HepG2 (cell line): ENCODE measurements around the gene DDIT4. TPM values are rescaled to one million over a fixed set of nuclear protein-coding genes. Genes with fewer than 3 reads are reported as not detected.

Source experiments
- ATAC-seq: fragments of 200-7000 bp; cut with Tn5 transposase; 3 replicates; pipeline ENCODE4 v1.9.1; 2020; ENCODE audit warnings: mild to moderate bottlenecking, moderate library complexity
- BruUV-seq: library from RNA; stranded (reverse); fragments of 400-500 nt; replicated peaks from 2 replicates; lab custom pipeline; 2021; lab: Mats Ljungman, UMichigan
- CTCF ChIA-PET: fragments of 300-600 bp; formaldehyde crosslinking; extraction: SDS; loops from one replicate; lab custom pipeline; 2021; ENCODE audit warnings: low total read pairs, inconsistent platforms, low intra/inter-chr PET ratio; lab: Yijun Ruan, JAX
- POLR2A ChIA-PET: fragments of 350-600 bp; sonication (Branson Sonifier 250); formaldehyde crosslinking; loops from one replicate; lab custom pipeline; 2020; ENCODE audit warnings: antibody characterized with exemption, inconsistent platforms; lab: Yijun Ruan, JAX
- DNase-seq: peaks from one replicate; pipeline ENCODE4 v3.0.0-alpha.2; 2015; ENCODE audit warnings: low spot score
- FAIRE-seq: peaks from 3 replicates; lab custom pipeline; 2011; peaks lifted over from hg19 to GRCh38; lab: Jason Lieb, UNC
- H2AFZ ChIP-seq: one replicate; pipeline ENCODE4 v1.6.1; 2011; ENCODE audit warnings: low read length, inconsistent platforms
- H3K27ac ChIP-seq: fragments of 300-600 bp; 3 replicates; pipeline ENCODE4 v1.8.0; 2011; ENCODE audit warnings: mixed run types, mild to moderate bottlenecking, mixed read lengths, low read length, inconsistent platforms; ENCODE audit not compliant: insufficient read depth; ENCODE audit errors: extremely low read length
- H3K27me3 ChIP-seq, 2 experiments: fragments of 200-600 bp in 1 of 2; 2 replicates in 1 of 2; 3 replicates in 1 of 2; pipeline versions ENCODE4 v1.6.0 to v1.8.0; 2011; ENCODE audit warnings: low read length in 2 of 2, mild to moderate bottlenecking in 2 of 2, moderate library complexity in 2 of 2, inconsistent platforms in 1 of 2; ENCODE audit not compliant: insufficient read depth in 2 of 2, control insufficient read depth in 1 of 2
- H3K36me3 ChIP-seq, 2 experiments: fragments of 200-600 bp in 1 of 2; replicated peaks in 1 of 2; 2 replicates in 1 of 2; 3 replicates in 1 of 2; pipeline versions ENCODE4 v1.5.1 to v1.8.0; 2011; ENCODE audit warnings: low read length in 2 of 2, inconsistent platforms in 1 of 2; ENCODE audit not compliant: insufficient read depth in 2 of 2, control insufficient read depth in 1 of 2
- H3K4me1 ChIP-seq: 2 replicates; pipeline ENCODE4 v1.5.1; 2012; ENCODE audit warnings: low read length, inconsistent platforms; ENCODE audit not compliant: insufficient read depth
- H3K4me2 ChIP-seq: 2 replicates; pipeline ENCODE4 v1.6.0; 2011; ENCODE audit warnings: low read depth, low read length, inconsistent platforms
- H3K4me3 ChIP-seq, 3 experiments: fragments of 200-600 bp in 1 of 3; sonication (generic), shearing (Covaris generic) in 1 of 3; replicated peaks in 1 of 3; 2 replicates each; pipeline ENCODE4 v1.5.1; 2011 to 2016; ENCODE audit warnings: low read length in 3 of 3, inconsistent platforms in 2 of 3, low read depth in 2 of 3, mild to moderate bottlenecking in 2 of 3, control low read depth in 1 of 3, mixed read lengths in 1 of 3; ENCODE audit not compliant: insufficient read depth in 1 of 3
- H3K79me2 ChIP-seq: one replicate; pipeline ENCODE4 v1.6.1; 2011; ENCODE audit warnings: low read length, inconsistent platforms; ENCODE audit not compliant: insufficient read depth
- H3K9ac ChIP-seq: 2 replicates; pipeline ENCODE4 v1.6.0; 2011; ENCODE audit warnings: mild to moderate bottlenecking, low read depth, low read length, inconsistent platforms; ENCODE audit not compliant: insufficient read depth
- H3K9me3 ChIP-seq: 2 replicates; pipeline ENCODE4 v1.5.1; 2012; ENCODE audit warnings: mild to moderate bottlenecking, low read length
- H4K20me1 ChIP-seq: 2 replicates; pipeline ENCODE4 v1.6.0; 2011; ENCODE audit warnings: inconsistent platforms, mild to moderate bottlenecking, low read length, moderate library complexity; ENCODE audit not compliant: insufficient read depth
- BHLHE40 ChIP-seq: IDR thresholded peaks from 2 replicates; pipeline ENCODE4 v1.6.1; 2011; ENCODE audit warnings: low read length, improper control_type of control experiment
- KDM1A ChIP-seq: IDR thresholded peaks from 2 replicates; pipeline ENCODE4 v1.6.1; 2016; ENCODE audit warnings: missing compliant biosample characterization
- MAFF ChIP-seq: IDR thresholded peaks from 2 replicates; pipeline ENCODE4 v1.6.1; 2011; ENCODE audit warnings: low read depth, low read length, improper control_type of control experiment
- MAFK ChIP-seq, 2 experiments: IDR thresholded peaks in 1 of 2; conservative IDR thresholded peaks in 1 of 2; 2 replicates each; pipeline ENCODE4 v1.6.1; 2011; ENCODE audit warnings: improper control_type of control experiment in 2 of 2, low read length in 2 of 2
- MED1 ChIP-seq: sonication (generic); formaldehyde crosslinking; IDR thresholded peaks from 2 replicates; pipeline ENCODE4 v1.4.0; 2020; ENCODE audit warnings: missing genetic modification reagents
- REL ChIP-seq: sonication (generic); formaldehyde crosslinking; conservative IDR thresholded peaks from 2 replicates; pipeline ENCODE4 v1.8.0; 2022; ENCODE audit warnings: mild to moderate bottlenecking, missing genetic modification reagents, moderate library complexity
- XRCC5 ChIP-seq: fragments of 200-400 bp; formaldehyde crosslinking; optimal IDR thresholded peaks from 2 replicates; pipeline ENCODE3; 2017; ENCODE audit warnings: mild to moderate bottlenecking, low read length
- ZMYM3 ChIP-seq: sonication (generic); formaldehyde crosslinking; IDR thresholded peaks from 2 replicates; pipeline ENCODE4 v1.5.1; 2020; ENCODE audit warnings: mild to moderate bottlenecking, missing genetic modification reagents
- ZNF670 ChIP-seq: sonication (generic); formaldehyde crosslinking; IDR thresholded peaks from 2 replicates; pipeline ENCODE4 v1.8.0; 2022; ENCODE audit warnings: mild to moderate bottlenecking, missing genetic modification reagents, borderline replicate concordance
- ZSCAN25 ChIP-seq: sonication (generic); formaldehyde crosslinking; IDR thresholded peaks from 2 replicates; pipeline ENCODE4 v1.8.0; 2022; ENCODE audit warnings: mild to moderate bottlenecking, missing genetic modification reagents
- WGBS: methylation state at CpG from one replicate; pipeline ENCODE4 v1.1.6; 2017; ENCODE audit warnings: low lambda C conversion rate; 5-methylcytosine and 5-hydroxymethylcytosine counted together
- in situ Hi-C: cut with HindIII; loops from 2 replicates; pipeline ENCODE4 v1.10.0; 2017; ENCODE audit warnings: low pct_unique_long_range_greater_than_20kb; ENCODE audit not compliant: extremely low pct_ligation_motif_present
- intact Hi-C: fragments of 100-400 bp; cut with micrococcal nuclease; formaldehyde crosslinking; loops from one replicate; pipeline ENCODE4 v1.10.0; 2022; ENCODE audit not compliant: unreplicated experiment
- polyA plus RNA-seq, 8 experiments: library from polyadenylated mRNA; depleted of rRNA in 3 of 8; stranded (reverse) in 7 of 8; unstranded in 1 of 8; fragments of >200 nt; fragmentation: Illumina TruSeq in 4 of 8; extraction: Trizol in 4 of 8; gene quantifications; 2 replicates each; pipeline versions ENCODE4 v1.2.1 to v1.2.3, GENCODE V29; 2011 to 2016; ENCODE audit warnings: low read depth in 4 of 8, missing spikeins in 1 of 8, mixed read lengths in 1 of 8; ENCODE audit not compliant: insufficient read depth in 1 of 8
- total RNA-seq, 5 experiments: library from RNA; depleted of rRNA; stranded (reverse); fragments of >200 nt; fragmentation: Illumina TruSeq; extraction: Trizol; gene quantifications; 2 replicates each; pipeline ENCODE4 v1.2.3, GENCODE V29; 2016; ENCODE audit warnings: low read depth in 1 of 5
- TF ChIP-seq, protein P1 (sequence below): IDR thresholded peaks from 2 replicates; pipeline ENCODE4 v1.6.1; 2012; ENCODE audit warnings: inconsistent platforms
- TF ChIP-seq, protein P2 (sequence below): sonication (generic); formaldehyde crosslinking; IDR thresholded peaks from 2 replicates; pipeline ENCODE4 v1.4.0; 2020; ENCODE audit warnings: mild to moderate bottlenecking, missing genetic modification reagents
- TF ChIP-seq, protein P3 (sequence below): sonication (generic); formaldehyde crosslinking; IDR thresholded peaks from 2 replicates; pipeline ENCODE4 v1.4.0; 2020; ENCODE audit warnings: missing genetic modification reagents
- TF ChIP-seq, protein P4 (sequence below): sonication (generic); formaldehyde crosslinking; IDR thresholded peaks from 2 replicates; pipeline ENCODE4 v1.4.0; 2020; ENCODE audit warnings: missing genetic modification reagents, borderline replicate concordance

The DDIT4 gene
- total and polyA plus RNA-seq, 2 of the 13 experiments (the other 11 are each of a cell fraction or from before 2014, with no cell fraction given) = 35.6 to 40.7 TPM

DNA sequence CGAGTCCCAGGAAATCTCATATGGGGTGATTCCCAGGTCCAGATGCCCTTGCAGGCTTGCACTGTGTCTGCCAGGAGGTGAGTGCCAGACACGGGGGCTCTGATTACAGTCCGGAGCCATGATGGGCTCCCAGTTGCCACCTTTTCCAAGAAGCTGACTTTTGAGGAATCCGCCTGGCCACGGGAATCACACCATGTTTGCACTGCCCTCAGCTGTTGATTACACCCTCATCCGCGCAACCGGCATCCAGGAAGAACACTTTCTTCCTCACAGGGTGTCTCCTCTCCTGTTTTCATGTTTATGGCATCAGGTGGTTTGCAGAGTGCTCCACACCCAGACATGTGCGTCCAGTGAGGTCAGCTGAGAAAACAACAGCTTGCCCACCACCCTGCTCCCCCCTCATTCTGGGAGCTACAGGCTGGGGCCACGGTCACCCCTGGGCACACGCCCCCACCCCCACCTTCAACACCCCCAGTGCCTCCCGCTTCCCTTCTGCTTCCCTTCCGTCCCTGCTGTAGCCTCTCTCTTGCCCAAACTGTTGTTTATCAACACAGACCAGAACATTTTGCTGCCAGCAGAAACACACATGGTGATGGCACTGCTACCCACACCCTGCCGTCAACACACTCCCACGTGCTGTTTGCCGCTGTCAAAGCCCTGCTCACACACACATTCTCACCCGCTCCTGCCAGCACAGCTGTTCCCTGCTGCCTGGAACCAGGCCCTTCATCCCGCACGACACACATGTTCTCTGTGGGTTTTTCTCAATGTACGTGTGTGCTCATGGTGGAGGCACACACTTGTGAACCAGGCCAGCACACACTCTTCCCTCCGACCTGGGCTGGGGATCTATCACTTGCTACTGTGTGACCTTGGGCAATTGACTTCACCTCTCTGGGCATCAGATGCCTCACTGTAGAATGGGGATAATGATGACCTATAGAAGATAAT, 35.8 kb downstream of the DDIT4 start (continued):
- TF ChIP-seq, protein P1, sequence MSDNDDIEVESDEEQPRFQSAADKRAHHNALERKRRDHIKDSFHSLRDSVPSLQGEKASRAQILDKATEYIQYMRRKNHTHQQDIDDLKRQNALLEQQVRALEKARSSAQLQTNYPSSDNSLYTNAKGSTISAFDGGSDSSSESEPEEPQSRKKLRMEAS = peak; percentile 69; the same call in 1 of the 2 replicates
- TF ChIP-seq BHLHE40 (peak; percentile 14; the same call in 1 of the 2 replicates), ZSCAN25 (CRISPR knock-in tag) (no peak)

DNA sequence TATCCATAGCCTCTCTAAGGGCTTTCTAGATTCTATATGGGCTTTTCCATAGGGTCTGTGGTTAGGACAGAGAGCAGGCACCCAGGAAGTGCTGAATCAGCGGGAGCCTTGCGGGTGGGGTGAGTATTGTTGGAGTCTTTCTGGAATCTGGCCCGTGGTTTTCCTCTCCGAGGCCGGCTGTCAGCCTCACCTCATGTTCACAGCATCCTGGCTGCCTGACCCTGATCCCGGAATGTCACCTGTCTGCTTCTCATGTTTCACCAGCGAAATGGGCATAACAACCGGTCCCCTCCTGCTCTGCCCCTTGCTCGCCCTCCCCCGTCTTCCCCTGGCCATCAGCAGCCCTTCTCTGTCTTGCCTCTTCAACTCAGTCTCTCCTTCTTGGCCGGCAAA, 36.5 kb downstream of the DDIT4 start:
- no peaks in the 10 kb centered on the region for H3K9me3 ChIP-seq
- ATAC-seq (no peak; the same call in 2 of the 3 replicates), DNase-seq (no peak), FAIRE-seq (no peak)
- in situ Hi-C loops = no loop called here
- H3K36me3 ChIP-seq = no peaks in the 10 kb centered on the region
- no peaks in the 10 kb centered on the region for H3K27me3 ChIP-seq
- no TSS peak for BruUV-seq
- H4K20me1 ChIP-seq = no peaks in the 10 kb centered on the region
- intact Hi-C loops = no loop called here
- H3K9ac ChIP-seq = no peak overlapping the region
- peaks cover 60% of the 10 kb centered on the region for H3K4me1 ChIP-seq
- CTCF ChIA-PET = no interaction called here
- peak overlapping the region; percentile 95 for H3K4me2 ChIP-seq
- no peak overlapping the region; a peak in 1 of 6 replicates for H3K4me3 ChIP-seq
- 27% methylated on average over 5 of the region's 11 CpGs for WGBS
- POLR2A ChIA-PET = interaction anchor here (1.4 to 11.9 kb wide), 2 partner anchors 9 to 37 kb away, joined by 5 to 168 read pairs; partner anchors contain the start of gene DDIT4
- H3K79me2 ChIP-seq = no peaks in the 10 kb centered on the region
- no peak overlapping the region for H2AFZ ChIP-seq
- H3K27ac ChIP-seq = no peak overlapping the region
- no peak for TF ChIP-seq XRCC5
- TF ChIP-seq, protein P2, sequence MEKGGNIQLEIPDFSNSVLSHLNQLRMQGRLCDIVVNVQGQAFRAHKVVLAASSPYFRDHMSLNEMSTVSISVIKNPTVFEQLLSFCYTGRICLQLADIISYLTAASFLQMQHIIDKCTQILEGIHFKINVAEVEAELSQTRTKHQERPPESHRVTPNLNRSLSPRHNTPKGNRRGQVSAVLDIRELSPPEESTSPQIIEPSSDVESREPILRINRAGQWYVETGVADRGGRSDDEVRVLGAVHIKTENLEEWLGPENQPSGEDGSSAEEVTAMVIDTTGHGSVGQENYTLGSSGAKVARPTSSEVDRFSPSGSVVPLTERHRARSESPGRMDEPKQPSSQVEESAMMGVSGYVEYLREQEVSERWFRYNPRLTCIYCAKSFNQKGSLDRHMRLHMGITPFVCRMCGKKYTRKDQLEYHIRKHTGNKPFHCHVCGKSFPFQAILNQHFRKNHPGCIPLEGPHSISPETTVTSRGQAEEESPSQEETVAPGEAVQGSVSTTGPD (CRISPR knock-in tag) = no peak
- TF ChIP-seq ZNF670 (CRISPR knock-in tag) = no peak
- TF ChIP-seq REL = no peak
- TF ChIP-seq, protein P3, sequence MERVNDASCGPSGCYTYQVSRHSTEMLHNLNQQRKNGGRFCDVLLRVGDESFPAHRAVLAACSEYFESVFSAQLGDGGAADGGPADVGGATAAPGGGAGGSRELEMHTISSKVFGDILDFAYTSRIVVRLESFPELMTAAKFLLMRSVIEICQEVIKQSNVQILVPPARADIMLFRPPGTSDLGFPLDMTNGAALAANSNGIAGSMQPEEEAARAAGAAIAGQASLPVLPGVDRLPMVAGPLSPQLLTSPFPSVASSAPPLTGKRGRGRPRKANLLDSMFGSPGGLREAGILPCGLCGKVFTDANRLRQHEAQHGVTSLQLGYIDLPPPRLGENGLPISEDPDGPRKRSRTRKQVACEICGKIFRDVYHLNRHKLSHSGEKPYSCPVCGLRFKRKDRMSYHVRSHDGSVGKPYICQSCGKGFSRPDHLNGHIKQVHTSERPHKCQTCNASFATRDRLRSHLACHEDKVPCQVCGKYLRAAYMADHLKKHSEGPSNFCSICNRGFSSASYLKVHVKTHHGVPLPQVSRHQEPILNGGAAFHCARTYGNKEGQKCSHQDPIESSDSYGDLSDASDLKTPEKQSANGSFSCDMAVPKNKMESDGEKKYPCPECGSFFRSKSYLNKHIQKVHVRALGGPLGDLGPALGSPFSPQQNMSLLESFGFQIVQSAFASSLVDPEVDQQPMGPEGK (CRISPR knock-in tag) = no peak
- TF ChIP-seq MAFF = peak; percentile 79
- TF ChIP-seq MED1 (CRISPR knock-in tag) = peak; percentile 12; the same call in 1 of the 2 replicates
- peak; percentile 88 for TF ChIP-seq MAFK (conservative IDR thresholded peaks at IDR 0.05 in 1 of 2, IDR thresholded peaks at IDR 0.05 in 1 of 2; ENCODE audit: low read length in 2 of 2)
- TF ChIP-seq, protein P4, sequence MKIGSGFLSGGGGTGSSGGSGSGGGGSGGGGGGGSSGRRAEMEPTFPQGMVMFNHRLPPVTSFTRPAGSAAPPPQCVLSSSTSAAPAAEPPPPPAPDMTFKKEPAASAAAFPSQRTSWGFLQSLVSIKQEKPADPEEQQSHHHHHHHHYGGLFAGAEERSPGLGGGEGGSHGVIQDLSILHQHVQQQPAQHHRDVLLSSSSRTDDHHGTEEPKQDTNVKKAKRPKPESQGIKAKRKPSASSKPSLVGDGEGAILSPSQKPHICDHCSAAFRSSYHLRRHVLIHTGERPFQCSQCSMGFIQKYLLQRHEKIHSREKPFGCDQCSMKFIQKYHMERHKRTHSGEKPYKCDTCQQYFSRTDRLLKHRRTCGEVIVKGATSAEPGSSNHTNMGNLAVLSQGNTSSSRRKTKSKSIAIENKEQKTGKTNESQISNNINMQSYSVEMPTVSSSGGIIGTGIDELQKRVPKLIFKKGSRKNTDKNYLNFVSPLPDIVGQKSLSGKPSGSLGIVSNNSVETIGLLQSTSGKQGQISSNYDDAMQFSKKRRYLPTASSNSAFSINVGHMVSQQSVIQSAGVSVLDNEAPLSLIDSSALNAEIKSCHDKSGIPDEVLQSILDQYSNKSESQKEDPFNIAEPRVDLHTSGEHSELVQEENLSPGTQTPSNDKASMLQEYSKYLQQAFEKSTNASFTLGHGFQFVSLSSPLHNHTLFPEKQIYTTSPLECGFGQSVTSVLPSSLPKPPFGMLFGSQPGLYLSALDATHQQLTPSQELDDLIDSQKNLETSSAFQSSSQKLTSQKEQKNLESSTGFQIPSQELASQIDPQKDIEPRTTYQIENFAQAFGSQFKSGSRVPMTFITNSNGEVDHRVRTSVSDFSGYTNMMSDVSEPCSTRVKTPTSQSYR = no peak
- 0 out of 2 replicates have a peak, but pooled peaks have one; percentile 8 for TF ChIP-seq ZMYM3
- TF ChIP-seq KDM1A (CRISPR knock-in tag) = no peak
